Stomach (tissue), 4 donors: ENCODE data around the gene ERN2.

ENCODE experiments used
- CTCF ChIP-seq, 7 experiments: fragments of 450-650 bp in 4 of 7; fragments of 200-600 bp in 3 of 7; sonication (generic) in 3 of 7; IDR thresholded peaks; one replicate each; pipeline ENCODE4 v1.5.1; 2016 to 2019; ENCODE audit warnings: antibody characterized with exemption in 7 of 7, control low read depth in 2 of 7, mild to moderate bottlenecking in 1 of 7
- POLR2A ChIP-seq, 4 donors: fragments of 450-650 bp; IDR thresholded peaks; one replicate each; pipeline ENCODE4 v1.6.1; 2016; ENCODE audit warnings: antibody characterized with exemption in 4 of 4, control low read depth in 2 of 4, mild to moderate bottlenecking in 1 of 4, moderate library complexity in 1 of 4
- POLR2AphosphoS5 ChIP-seq, 3 donors: sonication (generic); formaldehyde crosslinking; IDR thresholded peaks; one replicate each; pipeline ENCODE4 v1.6.1; 2016; ENCODE audit warnings: antibody characterized with exemption in 3 of 3

GRCh38 chr16:23691483-23692189 lies 21.4 kb downstream of the ERN2 start:
- TF ChIP-seq CTCF (IDR thresholded peaks at IDR 0.05) (no peak), POLR2A (IDR thresholded peaks at IDR 0.05) (no peak), POLR2AphosphoS5 (IDR thresholded peaks at IDR 0.05) (no peak)
